HEK293T (cell line): ENCODE data around the gene DEFB108B.
"Not testable (repeated sequence)": the region's sequence is repeated elsewhere in the genome, so short reads cannot be mapped to it uniquely, and the experiment has no call there.

ENCODE experiments used
- CTBP1 ChIP-seq: fragments of 450-650 bp; IDR thresholded peaks from 2 replicates; pipeline ENCODE4 v1.6.1; 2016; ENCODE audit warnings: borderline replicate concordance
- FOXA1 ChIP-seq: fragments of 450-650 bp; IDR thresholded peaks from 2 replicates; pipeline ENCODE4 v1.6.1; 2016; ENCODE audit warnings: mild to moderate bottlenecking
- NFRKB ChIP-seq: fragments of 450-650 bp; IDR thresholded peaks from 2 replicates; pipeline ENCODE4 v1.6.1; 2016; ENCODE audit warnings: mild to moderate bottlenecking, moderate library complexity
- SP1 ChIP-seq: fragments of 450-650 bp; IDR thresholded peaks from 2 replicates; pipeline ENCODE4 v1.6.1; 2017
- ZNF384 ChIP-seq: fragments of 450-650 bp; IDR thresholded peaks from 2 replicates; pipeline ENCODE4 v1.6.1; 2016

GRCh38 chr11:71795236-71795635, 37.8 kb upstream of the DEFB108B start:
- TF ChIP-seq SP1, FOXA1, NFRKB, CTBP1, ZNF384: not testable (repeated sequence)
